ENCODE results near the gene MANBA.
A peak's percentile ranks its signal among the peaks of the same experiment; 100 is the strongest.
"Not testable (repeated sequence)": the region's sequence is repeated elsewhere in the genome, so short reads cannot be mapped to it uniquely, and the experiment has no call there.

Gene MANBA

GRCh38 chr4:102619776-102620631 is 140.8 kb downstream of the MANBA start:
- peak; percentile 26 for DNase-seq (ENCODE audit: low read depth)

GRCh38 chr4:102619021-102619420 is 141.7 kb downstream of the MANBA start:
- not testable (repeated sequence) for DNase-seq (ENCODE audit: low read depth)

GRCh38 chr4:102616636-102617035 is 144.1 kb downstream of the MANBA start:
- no peak for DNase-seq (ENCODE audit: low read depth)

- no peak for DNase-seq (ENCODE audit: low read depth)
Measured at GRCh38 chr4:102614801-102615200, 146.0 kb downstream of the MANBA start.

GRCh38 chr4:102612824-102613366 is 147.9 kb downstream of the MANBA start:
- DNase-seq (ENCODE audit: low read depth) = no peak

DNA sequence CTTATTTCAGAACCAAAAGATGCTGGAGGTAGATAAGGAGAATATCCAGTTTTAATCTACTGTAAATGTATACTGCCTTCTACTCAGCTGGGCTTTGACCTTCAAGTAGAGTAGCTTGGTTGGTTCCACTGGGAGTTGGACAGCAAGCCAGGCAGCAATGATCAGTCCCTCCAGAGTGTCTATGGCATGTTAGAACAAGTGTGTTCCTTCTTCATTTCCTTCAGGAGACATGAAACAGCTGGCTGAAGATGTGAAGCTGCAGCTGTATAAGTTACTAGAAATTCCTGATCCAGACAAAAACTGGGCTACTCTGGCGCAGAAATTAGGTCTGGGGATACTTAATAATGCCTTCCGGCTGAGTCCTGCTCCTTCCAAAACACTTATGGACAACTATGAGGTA is 148.6 kb downstream of the MANBA start:
- DNase-seq (ENCODE audit: low read depth) = no peak

DNA sequence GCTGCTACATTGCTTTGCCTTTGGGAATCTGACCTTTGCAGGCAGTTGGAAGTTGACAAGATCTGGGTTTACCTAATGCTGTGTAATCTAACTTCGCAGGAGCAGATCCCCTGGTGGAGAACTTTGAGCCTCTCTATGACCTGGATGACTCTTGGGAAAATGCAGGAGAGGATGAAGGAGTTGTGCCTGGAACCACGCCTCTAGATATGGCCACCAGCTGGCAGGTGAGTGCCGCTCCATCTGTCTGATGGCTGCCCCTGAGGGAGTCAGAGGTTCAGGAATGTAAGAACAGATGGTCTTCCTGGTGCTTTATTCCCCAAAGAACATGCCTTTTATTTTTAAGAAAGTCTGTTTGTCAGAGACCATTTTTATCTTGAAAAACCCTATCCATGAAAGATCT is 150.3 kb downstream of the MANBA start:
- DNase-seq (ENCODE audit: low read depth) = no peak

DNA sequence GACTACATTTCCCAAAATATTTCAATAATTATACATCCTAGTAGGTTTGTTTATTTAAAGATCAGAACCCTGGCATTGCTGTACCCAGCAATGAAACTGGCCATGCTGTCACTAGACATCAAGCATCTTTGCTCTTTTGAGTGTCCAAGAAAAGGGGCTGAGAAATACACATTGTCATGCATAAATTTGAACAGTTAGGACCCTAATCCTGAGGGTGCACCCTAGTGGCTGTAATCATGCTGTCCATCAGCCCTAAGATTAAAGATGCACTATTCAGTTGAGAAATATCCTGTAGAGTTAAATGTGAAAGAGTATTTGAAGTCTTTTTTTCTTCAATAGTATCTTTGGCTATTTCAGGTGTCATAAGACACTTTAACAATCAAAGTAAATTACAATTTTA is 150.8 kb downstream of the MANBA start:
- DNase-seq (ENCODE audit: low read depth) = no peak

DNA sequence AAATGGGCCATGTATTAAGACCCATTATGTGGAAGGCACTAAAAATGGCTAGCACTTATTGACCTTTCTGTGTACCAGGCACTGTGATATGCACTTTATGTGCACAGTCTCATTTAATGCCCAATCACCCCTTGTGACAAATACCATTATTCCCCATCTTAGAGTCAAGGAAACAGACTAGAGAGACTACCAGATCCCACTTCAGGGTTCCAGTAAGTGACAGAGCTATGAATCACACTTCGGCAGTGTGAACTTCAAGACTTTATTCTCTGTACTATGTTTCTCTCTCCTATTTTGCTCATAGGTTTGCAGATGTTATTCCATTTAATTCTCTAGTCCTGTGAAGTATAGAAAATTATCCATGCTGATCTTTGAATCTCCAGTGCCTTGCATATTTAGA is 152.6 kb downstream of the MANBA start:
- DNase-seq (ENCODE audit: low read depth) = no peak

GRCh38 chr4:102606846-102607450 is 153.8 kb downstream of the MANBA start:
- no peak for DNase-seq (ENCODE audit: low read depth)

DNA sequence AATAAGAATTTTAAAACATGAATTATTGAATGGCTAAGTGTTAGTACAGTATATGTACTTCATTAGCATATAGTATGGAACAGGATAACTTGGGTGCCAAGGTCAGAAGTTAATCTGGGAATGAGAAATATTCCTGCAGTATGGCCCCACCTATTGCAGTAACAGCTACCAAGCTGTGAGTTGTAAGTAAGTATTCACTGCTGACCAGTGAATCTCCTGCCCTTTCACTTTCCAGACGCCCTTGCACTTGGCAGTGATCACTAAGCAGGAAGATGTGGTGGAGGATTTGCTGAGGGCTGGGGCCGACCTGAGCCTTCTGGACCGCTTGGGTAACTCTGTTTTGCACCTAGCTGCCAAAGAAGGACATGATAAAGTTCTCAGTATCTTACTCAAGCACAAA is 154.5 kb downstream of the MANBA start:
- no peak for DNase-seq (ENCODE audit: low read depth)

- DNase-seq (ENCODE audit: low read depth) = no peak
Measured at GRCh38 chr4:102604222-102604940, 156.4 kb downstream of the MANBA start.

DNA sequence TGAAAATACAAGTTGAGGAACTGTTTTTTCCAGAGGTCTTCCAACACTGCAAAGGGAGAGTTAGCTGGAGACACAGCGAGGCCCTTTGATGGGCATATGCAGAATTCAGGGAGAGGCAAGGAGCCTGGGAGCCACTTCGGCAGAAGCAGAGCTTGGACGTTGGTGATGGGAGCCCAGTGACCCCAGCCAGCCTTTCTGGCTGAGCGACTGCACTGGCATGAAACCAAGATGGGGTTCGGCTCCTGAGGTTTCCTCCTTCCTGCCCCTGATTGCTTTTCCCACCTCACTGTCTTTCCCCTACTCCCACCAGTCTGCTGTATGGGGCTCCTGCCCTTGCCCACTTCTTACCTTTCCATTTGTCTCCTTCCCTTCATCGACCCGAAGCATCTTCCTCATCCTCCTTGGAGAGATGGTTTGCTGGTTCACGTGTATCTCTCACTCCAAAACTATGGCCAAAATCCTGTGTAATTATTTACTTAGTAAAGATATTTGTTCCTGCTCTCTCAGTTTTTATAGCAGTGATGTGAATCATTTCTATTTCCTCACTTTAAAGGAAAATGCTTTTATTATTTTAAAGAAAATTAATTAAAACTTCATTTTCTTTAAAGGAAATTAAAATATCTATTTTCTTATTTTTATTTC is 159.1 kb downstream of the MANBA start:
- DNase-seq (ENCODE audit: low read depth) = no peak

- no peak for DNase-seq (ENCODE audit: low read depth)
Measured at GRCh38 chr4:102600689-102601088, 160.1 kb downstream of the MANBA start.

DNA sequence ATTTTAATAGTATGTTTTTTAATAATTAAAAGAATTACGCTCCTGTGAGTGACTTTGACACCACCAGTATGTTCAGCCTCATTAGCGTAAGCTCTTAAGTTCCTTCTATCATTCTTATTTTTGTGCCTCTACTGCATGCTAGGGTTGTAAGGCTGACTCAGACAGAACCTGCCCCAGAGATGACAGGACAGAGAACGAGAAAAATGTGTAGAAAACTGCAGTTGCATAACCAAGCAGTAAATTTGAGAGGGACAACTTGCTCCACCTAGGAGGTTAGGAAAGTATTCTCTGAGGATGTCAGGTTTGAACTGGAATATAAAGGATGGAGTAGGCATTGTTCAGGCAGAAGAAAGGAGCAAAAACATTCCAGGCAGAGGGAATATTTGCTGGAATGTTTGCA is 160.9 kb downstream of the MANBA start:
- no peak for DNase-seq (ENCODE audit: low read depth)

DNA sequence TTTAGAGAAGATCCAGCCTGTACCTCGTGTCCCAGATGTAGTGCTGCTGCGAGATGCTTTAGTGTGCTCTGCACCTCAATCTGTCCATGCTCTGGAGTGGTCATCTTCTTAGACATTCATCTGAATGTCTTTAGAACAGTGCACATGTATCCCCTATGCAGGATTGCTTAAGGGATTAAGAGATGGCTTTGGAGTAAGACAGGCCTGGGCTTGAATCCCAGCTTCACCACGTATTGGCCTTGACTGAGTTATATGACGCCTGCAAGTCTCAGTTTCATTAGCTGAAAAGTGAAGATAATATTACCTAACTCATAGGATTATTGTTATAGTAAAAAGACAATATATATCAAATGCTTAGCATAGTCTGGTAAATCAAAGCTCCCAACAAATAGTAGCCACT is 161.3 kb downstream of the MANBA start:
- no peak for DNase-seq (ENCODE audit: low read depth)

DNA sequence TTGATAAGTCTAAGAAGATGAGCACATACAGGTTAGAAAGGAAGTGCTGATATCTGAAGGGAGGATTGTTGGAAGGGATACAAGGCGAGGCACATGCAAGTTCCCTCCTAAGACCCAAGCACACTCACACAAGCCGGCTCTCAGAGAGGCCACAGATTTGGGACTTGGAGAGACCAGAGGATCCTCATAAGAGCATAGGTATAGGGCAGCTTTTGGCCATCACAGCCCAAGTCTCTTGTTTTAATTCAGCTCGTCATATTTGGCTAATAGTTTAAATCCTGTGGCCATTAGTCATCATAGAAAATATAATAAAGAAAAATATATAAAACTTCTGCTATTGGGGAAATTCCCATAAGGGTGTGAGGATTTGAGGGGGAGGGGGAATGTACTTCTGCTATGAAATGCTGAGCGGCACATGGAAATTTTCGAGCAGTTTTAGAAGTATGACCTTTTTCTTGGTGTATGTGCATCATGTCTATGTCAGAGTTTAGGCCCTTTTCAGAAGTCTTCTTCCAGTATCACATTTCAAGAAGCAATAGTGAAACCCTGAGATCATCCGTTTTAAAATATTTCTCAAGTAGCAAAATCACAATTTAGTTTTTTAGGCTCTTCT is 161.9 kb downstream of the MANBA start:
- DNase-seq (ENCODE audit: low read depth) = no peak

GRCh38 chr4:102598086-102598761 is 162.5 kb downstream of the MANBA start:
- no peak for DNase-seq (ENCODE audit: low read depth)

GRCh38 chr4:102596532-102596931 is 164.2 kb downstream of the MANBA start:
- DNase-seq (ENCODE audit: low read depth) = no peak

- no peak for DNase-seq (ENCODE audit: low read depth)
Measured at GRCh38 chr4:102594000-102594399, 166.8 kb downstream of the MANBA start.

GRCh38 chr4:102593147-102593546 is 167.6 kb downstream of the MANBA start:
- DNase-seq (ENCODE audit: low read depth) = no peak
